ENCODE measurements around the gene IRF3.

- TF ChIP-seq CTCF (IDR thresholded peaks at IDR 0.05; ENCODE audit: low read length) (no peak), EZH2 (IDR thresholded peaks at IDR 0.05; ENCODE audit: borderline replicate concordance, low read length) (no peak)
Measured at GRCh38 chr19:49658566-49659442, 6.9 kb downstream of the IRF3 start.

Data from OCI-LY1 (cell line).